Astrocyte (in vitro differentiated cells and primary cell): ENCODE data around the gene NREP. TPM values are rescaled to one million over a fixed set of nuclear protein-coding genes. Genes with fewer than 3 reads are reported as not detected.

Experiments
- DNase-seq: peaks from one replicate; pipeline ENCODE4 v3.0.0-alpha.2; 2010; ENCODE audit warnings: low read depth
- FAIRE-seq: peaks from 2 replicates; lab custom pipeline; 2011; peaks lifted over from hg19 to GRCh38; lab: Jason Lieb, UNC
- H2AFZ ChIP-seq: 2 replicates; pipeline ENCODE4 v1.6.0; 2012; ENCODE audit warnings: low read depth, low read length, inconsistent platforms
- H3K27ac ChIP-seq: 2 replicates; pipeline ENCODE4 v1.5.1; 2011; ENCODE audit warnings: low read depth, low read length, inconsistent platforms
- H3K27me3 ChIP-seq: 2 replicates; pipeline ENCODE4 v1.6.0; 2011; ENCODE audit warnings: low read length, inconsistent platforms; ENCODE audit not compliant: insufficient read depth
- H3K36me3 ChIP-seq: 2 replicates; pipeline ENCODE4 v1.5.1; 2011; ENCODE audit warnings: low read length, inconsistent platforms; ENCODE audit not compliant: insufficient read depth
- H3K4me1 ChIP-seq: 2 replicates; pipeline ENCODE4 v1.5.1; 2011; ENCODE audit warnings: low read length, inconsistent platforms; ENCODE audit not compliant: insufficient read depth
- H3K4me2 ChIP-seq: 2 replicates; pipeline ENCODE4 v1.6.0; 2012; ENCODE audit warnings: low read length, inconsistent platforms
- H3K4me3 ChIP-seq: 2 replicates; pipeline ENCODE4 v1.5.1; 2011; ENCODE audit warnings: low read depth, mild to moderate bottlenecking, low read length, inconsistent platforms; ENCODE audit not compliant: insufficient read depth
- H3K79me2 ChIP-seq: 2 replicates; pipeline ENCODE4 v1.6.0; 2012; ENCODE audit warnings: mild to moderate bottlenecking, low read length, inconsistent platforms; ENCODE audit not compliant: insufficient read depth
- H3K9ac ChIP-seq: 2 replicates; pipeline ENCODE4 v1.6.0; 2012; ENCODE audit warnings: mild to moderate bottlenecking, low read length, inconsistent platforms
- H3K9me3 ChIP-seq: 2 replicates; pipeline ENCODE4 v1.5.1; 2012; ENCODE audit warnings: low read depth, mild to moderate bottlenecking, low read length, inconsistent platforms; ENCODE audit not compliant: insufficient read depth
- H4K20me1 ChIP-seq: 2 replicates; pipeline ENCODE4 v1.6.0; 2012; ENCODE audit warnings: low read length, inconsistent platforms; ENCODE audit not compliant: insufficient read depth
- H3K27ac Mint-ChIP-seq: one replicate; pipeline ENCODE4 v1.8.0; 2021; ENCODE audit warnings: mild to moderate bottlenecking, mixed read lengths; ENCODE audit not compliant: unreplicated experiment
- H3K27me3 Mint-ChIP-seq: one replicate; pipeline ENCODE4 v1.8.0; 2021; ENCODE audit warnings: low read depth, mixed read lengths; ENCODE audit not compliant: unreplicated experiment
- H3K36me3 Mint-ChIP-seq: one replicate; pipeline ENCODE4 v1.8.0; 2021; ENCODE audit warnings: low read depth, mixed read lengths; ENCODE audit not compliant: unreplicated experiment
- H3K4me1 Mint-ChIP-seq: one replicate; pipeline ENCODE4 v1.8.0; 2021; ENCODE audit warnings: low read depth, mixed read lengths; ENCODE audit not compliant: unreplicated experiment
- H3K4me3 Mint-ChIP-seq: one replicate; pipeline ENCODE4 v1.8.0; 2021; ENCODE audit warnings: mild to moderate bottlenecking, moderate library complexity, mixed read lengths; ENCODE audit not compliant: unreplicated experiment
- H3K9me3 Mint-ChIP-seq: one replicate; pipeline ENCODE4 v1.8.0; 2021; ENCODE audit warnings: mild to moderate bottlenecking, mixed read lengths; ENCODE audit not compliant: unreplicated experiment
- CTCF ChIP-seq: IDR thresholded peaks from 2 replicates; pipeline ENCODE4 v1.5.1; 2011; ENCODE audit warnings: low read depth, mild to moderate bottlenecking, inconsistent platforms, low read length, moderate library complexity; ENCODE audit not compliant: insufficient read depth
- EZH2 ChIP-seq: IDR thresholded peaks from 2 replicates; pipeline ENCODE4 v1.6.1; 2012; ENCODE audit warnings: mild to moderate bottlenecking, low read length, inconsistent platforms; ENCODE audit not compliant: insufficient read depth
- total RNA-seq: library from RNA; stranded (reverse); gene quantifications from 2 replicates; pipeline ENCODE4 v1.2.1, GENCODE V29; 2021

Gene NREP
- total RNA-seq, 1 donor from 2014 or later: 185 TPM

GRCh38 chr5:111682121-111682520 lies 74.9 kb downstream of the NREP start:
- no peaks in the 10 kb centered on the region for H3K27me3 Mint-ChIP-seq
- H3K79me2 ChIP-seq: no peaks in the 10 kb centered on the region
- DNase-seq (no peak), FAIRE-seq (no peak)
- H3K9me3 ChIP-seq: no peaks in the 10 kb centered on the region
- H3K27ac ChIP-seq: no peak overlapping the region
- no peaks in the 10 kb centered on the region for H3K36me3 Mint-ChIP-seq
- no peak overlapping the region for H3K4me3 ChIP-seq
- H3K27me3 ChIP-seq: no peaks in the 10 kb centered on the region
- H2AFZ ChIP-seq: peak overlapping the region; percentile 18
- H4K20me1 ChIP-seq: no peaks in the 10 kb centered on the region
- no peak for TF ChIP-seq CTCF
- TF ChIP-seq EZH2: no peak
- no peaks in the 10 kb centered on the region for H3K36me3 ChIP-seq
- no peaks in the 10 kb centered on the region for H3K9me3 Mint-ChIP-seq
- no peak overlapping the region for H3K27ac Mint-ChIP-seq
- H3K4me1 ChIP-seq: peaks cover 22% of the 10 kb centered on the region
- peak overlapping the region; percentile 77 for H3K4me2 ChIP-seq
- H3K4me1 Mint-ChIP-seq: peaks cover 12% of the 10 kb centered on the region
- peak overlapping the region; percentile 63 for H3K9ac ChIP-seq
- H3K4me3 Mint-ChIP-seq: no peak overlapping the region

GRCh38 chr5:111681414-111682120 lies 75.4 kb downstream of the NREP start:
- no peaks in the 10 kb centered on the region for H3K27me3 ChIP-seq
- Mint-ChIP-seq H3K36me3 (no peaks in the 10 kb centered on the region), H3K4me1 (peaks cover 12% of the 10 kb centered on the region), H3K4me3 (no peak overlapping the region), H3K27me3 (no peaks in the 10 kb centered on the region), H3K9me3 (no peaks in the 10 kb centered on the region), H3K27ac (peak overlapping the region; percentile 63)
- TF ChIP-seq EZH2: no peak
- no peak for TF ChIP-seq CTCF
- H3K9me3 ChIP-seq: no peaks in the 10 kb centered on the region
- no peaks in the 10 kb centered on the region for H3K36me3 ChIP-seq
- peak overlapping the region; percentile 63 for H3K9ac ChIP-seq
- H3K4me2 ChIP-seq: peak overlapping the region; percentile 77
- H3K27ac ChIP-seq: peak overlapping the region; percentile 83
- H4K20me1 ChIP-seq: no peaks in the 10 kb centered on the region
- H3K4me1 ChIP-seq: peaks cover 22% of the 10 kb centered on the region
- DNase-seq (peak; percentile 23), FAIRE-seq (no peak)
- no peaks in the 10 kb centered on the region for H3K79me2 ChIP-seq
- H2AFZ ChIP-seq: peak overlapping the region; percentile 18
- no peak overlapping the region for H3K4me3 ChIP-seq

GRCh38 chr5:111680737-111681413 lies 76.1 kb downstream of the NREP start:
- no peak overlapping the region for H3K4me3 ChIP-seq
- H3K9me3 ChIP-seq: no peaks in the 10 kb centered on the region
- H3K36me3 Mint-ChIP-seq: no peaks in the 10 kb centered on the region
- H3K27ac Mint-ChIP-seq: peak overlapping the region; percentile 63
- no peak for TF ChIP-seq EZH2
- no peak for TF ChIP-seq CTCF
- H3K27ac ChIP-seq: peak overlapping the region; percentile 83
- H3K4me2 ChIP-seq: peak overlapping the region; percentile 77
- peak; percentile 94 for DNase-seq
- H3K79me2 ChIP-seq: no peaks in the 10 kb centered on the region
- H3K4me3 Mint-ChIP-seq: no peak overlapping the region
- H3K27me3 ChIP-seq: no peaks in the 10 kb centered on the region
- no peaks in the 10 kb centered on the region for H3K27me3 Mint-ChIP-seq
- no peaks in the 10 kb centered on the region for H3K36me3 ChIP-seq
- peak overlapping the region; percentile 63 for H3K9ac ChIP-seq
- peak; percentile 94 for FAIRE-seq
- H3K4me1 ChIP-seq: peaks cover 22% of the 10 kb centered on the region
- peak overlapping the region; percentile 18 for H2AFZ ChIP-seq
- peaks cover 12% of the 10 kb centered on the region for H3K4me1 Mint-ChIP-seq
- no peaks in the 10 kb centered on the region for H3K9me3 Mint-ChIP-seq
- H4K20me1 ChIP-seq: no peaks in the 10 kb centered on the region
